Stimulated activated CD8-positive, alpha-beta memory T cell treated with anti-CD3 and anti-CD28 coated beads, Interleukin-15, amount 100 ng/mL, for 24 hours (primary cell): ENCODE results near the gene PIGBOS1.
"Not testable (repeated sequence)": the region's sequence is repeated elsewhere in the genome, so short reads cannot be mapped to it uniquely, and the experiment has no call there.

Source experiments
- DNase-seq: peaks from one replicate; pipeline ENCODE4 v3.0.0-alpha.2; 2020; ENCODE audit warnings: low read depth

Gene PIGBOS1

DNA sequence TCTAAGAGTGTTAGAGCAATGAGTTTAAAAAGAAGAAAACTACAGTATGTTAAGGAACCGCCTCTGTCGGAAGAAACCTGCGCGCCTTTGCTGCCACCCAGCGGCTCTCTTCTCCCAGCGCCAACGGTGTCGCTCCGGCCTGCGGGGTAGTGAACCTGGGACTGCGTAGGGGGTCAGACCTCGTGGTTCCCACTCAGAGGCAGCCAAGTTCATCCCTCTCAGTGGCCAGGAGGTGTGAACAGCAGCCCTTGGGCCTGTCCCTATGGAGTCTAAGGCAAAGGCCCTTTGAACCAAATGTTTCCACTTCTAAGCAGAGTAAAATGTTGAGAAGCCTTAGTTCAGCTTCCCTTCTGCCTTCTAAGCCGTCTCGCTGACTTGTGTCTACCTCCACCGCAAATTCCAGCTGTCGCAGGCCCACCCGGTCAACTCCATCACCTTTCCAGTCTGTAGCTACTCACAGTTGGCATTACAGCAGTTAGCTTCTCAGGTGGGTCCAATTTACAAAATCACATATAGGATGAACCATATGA is 28.3 kb downstream of the PIGBOS1 start:
- peak; percentile 69 for DNase-seq

DNA sequence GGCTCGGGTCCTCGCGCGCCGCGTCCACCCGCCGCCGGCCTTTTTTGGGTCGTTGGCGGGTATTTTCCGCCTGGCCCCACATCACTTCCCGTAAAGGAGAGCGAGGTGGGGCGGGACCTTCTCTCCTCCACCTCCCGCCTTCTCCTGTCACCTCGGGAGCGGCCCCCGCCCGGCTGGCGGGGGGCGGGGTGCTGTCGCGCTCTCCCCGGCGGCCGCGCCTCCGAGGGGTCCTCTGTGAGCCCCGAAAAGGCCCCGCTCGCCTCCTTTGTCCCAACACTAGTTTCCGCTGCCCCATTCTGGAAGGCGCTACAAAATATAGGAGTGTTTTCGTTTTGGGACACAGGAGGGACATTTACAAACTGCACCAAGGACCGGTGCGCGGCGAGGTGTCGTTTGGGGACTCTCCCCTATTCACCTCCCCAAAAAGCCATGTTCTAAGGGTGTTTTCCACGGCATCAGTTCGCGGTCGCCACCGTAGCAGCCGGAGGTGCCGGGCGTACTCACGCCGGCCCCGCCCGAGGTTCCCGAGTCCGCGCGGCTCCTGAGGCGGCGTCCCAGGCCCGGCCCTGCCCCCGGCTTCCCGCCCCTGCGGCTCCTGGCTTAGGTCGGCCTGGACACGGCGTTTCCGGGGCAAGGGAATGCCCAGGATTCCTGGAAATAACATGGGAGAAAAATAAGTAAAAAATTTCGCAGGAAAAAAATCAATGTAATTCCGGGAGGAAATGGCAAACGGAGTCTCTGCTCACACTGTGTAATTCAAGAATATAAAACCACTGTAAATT is 29.0 kb downstream of the PIGBOS1 start, which contains the start of gene RAB27A:
TSS of gene RAB27A (minus strand) at position 68 of the 782 bp plus-strand sequence. CDS start 54,879 bp downstream, outside the sequence.
- DNase-seq: peak; percentile 47

DNA sequence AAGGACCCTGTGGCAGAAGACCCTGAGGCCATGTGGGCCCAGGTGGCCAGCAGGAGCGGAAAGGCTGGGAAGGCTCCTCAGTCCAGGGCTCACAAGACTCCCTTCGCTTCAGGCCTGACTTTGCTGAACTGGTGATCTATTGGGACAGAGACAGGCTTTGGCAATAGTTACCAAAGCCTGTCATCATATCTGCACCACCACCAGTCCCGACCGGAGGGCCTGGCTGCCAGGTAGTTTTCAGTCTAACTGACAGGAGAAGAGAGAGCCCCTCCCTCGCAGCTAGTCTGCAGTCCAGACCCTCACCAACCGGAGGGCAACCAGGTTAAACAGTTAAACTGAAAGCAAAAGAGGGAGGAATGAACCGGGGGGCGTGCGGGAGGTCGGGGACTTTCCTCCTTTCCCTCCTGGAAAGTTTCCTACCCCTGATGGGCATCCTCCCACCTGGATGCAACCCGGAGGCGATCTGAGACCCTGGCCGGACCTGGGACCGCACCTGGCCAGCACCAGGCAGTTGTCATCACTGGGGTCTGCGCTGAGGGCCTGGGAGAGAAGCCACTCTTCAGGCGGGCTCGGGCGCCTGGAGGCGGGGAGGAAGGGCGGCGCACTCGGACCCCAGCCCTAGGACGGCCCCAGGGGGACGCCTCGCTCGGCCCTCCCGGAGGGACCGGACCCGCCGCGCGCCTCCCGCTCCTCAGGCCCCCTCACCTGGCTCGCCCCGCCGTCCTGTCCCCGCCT is 29.7 kb downstream of the PIGBOS1 start:
- DNase-seq: no peak

DNA sequence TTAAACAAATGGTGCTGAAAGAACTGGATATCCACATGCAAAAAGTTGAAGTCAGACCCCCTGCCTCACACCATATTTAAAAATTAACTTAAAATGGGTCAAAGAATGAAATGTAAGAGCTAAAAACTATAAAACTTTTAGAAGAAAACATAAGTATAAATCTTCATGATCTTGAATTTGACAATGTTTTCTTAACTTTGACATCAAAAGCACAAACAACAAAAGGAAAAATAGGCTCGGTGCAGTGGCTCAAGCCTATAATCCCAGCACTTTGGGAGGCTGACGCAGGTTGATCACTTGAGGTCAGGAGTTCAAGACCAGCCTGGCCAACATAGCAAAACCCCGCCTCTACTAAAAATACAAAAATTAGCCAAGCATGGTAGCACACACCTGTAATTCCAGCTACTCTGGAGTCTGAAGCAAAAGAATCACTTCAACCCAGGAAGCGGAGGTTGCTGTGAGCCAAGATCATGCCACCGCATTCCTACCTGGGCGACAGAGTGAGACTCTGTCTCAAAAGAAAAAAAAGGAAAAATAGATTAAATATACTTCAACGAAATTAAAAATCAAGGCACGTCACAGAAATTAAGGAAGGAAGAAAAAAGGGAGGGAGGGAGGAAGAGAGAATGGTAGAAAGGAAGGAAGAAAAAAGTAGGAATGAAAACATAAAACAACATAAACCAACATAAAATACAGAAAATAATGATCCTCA is 30.8 kb downstream of the PIGBOS1 start:
- DNase-seq: no peak

DNA sequence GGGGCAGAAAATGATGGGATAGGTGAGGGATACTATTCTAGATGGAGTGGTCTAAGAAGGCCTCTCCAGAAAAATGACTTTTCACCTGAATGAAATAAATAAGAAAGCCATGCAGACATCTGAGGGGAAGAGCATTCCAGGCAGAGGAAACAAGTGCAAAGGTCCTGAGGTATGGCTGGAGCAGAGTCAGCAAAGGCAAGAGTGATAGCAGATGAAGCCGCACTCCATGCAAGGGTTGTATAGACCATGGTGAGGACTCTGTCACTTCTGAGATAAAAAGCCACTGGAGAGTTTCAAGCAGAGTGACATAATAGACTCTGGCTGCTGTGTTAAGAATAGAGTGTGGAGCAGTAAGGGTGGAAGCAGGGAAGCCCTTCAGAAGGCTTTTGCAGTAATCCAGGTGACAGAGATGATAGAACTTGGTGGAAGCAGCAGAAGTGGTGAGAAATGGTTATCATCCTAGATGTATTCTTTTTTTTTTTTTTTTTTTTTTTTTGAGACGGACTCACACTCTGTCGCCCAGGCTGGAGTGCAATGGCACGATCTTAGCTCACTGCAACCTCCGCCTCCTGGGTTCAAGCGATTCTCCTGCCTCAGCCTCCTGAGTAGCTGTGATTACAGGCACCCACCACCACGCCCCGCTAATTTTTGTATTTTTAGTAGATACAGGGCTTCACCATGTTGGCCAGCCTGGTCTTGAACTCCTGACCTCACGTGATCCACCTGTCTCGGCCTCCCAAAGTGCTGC is 32.3 kb downstream of the PIGBOS1 start:
- DNase-seq: not testable (repeated sequence)

DNA sequence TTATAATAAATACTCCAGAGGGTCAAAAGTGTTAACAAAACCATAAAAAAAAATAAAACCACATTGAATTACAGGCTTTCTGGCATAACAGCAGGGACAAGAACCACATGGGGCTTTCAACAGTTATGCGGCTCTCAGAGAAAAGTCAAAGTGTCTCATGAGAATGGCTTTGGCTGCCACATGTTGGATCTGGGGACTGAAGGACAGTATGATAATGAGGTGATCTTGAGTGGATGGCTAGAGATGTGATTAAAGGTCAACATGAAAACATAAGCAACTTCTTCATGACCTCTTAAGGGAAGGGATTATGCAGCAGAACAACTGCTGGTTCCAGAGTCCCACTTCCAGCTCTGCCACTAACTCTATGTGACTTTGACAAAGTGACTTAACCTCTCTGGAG is 34.5 kb downstream of the PIGBOS1 start:
- no peak for DNase-seq

DNA sequence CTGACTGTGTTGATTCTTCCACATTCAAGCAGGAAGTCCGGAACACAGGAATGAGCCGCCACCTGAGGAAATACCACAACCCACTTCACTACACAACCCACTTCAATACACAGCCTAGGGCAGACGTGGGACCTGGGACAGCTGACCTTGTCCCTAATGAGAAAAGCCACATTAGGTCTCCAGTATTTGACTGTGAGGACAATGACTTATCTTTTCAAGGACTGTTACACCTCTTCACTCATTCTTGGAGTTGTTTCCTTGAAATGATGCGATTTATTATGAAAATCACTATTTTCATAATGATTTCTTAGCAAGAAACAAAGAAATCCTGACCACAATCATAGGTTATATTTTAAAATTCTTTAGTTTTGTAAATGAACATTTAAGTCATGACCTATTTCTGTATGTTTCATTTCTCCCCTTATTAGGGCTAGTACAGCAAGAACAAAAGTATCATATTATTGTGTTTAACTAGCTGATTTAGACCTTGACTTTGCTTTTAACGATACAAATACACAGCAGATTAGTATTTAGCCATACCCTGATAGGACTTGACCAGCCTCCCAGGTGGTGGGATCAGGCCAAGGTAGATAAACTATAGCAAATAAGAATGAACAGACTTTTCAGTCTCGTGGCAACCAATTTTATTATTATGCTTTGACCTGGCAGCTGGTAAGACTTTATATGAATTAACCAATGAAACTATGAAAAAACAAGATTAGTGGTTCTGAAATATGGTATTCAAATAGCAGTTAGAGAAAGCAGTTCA is 35.4 kb downstream of the PIGBOS1 start:
- no peak for DNase-seq

DNA sequence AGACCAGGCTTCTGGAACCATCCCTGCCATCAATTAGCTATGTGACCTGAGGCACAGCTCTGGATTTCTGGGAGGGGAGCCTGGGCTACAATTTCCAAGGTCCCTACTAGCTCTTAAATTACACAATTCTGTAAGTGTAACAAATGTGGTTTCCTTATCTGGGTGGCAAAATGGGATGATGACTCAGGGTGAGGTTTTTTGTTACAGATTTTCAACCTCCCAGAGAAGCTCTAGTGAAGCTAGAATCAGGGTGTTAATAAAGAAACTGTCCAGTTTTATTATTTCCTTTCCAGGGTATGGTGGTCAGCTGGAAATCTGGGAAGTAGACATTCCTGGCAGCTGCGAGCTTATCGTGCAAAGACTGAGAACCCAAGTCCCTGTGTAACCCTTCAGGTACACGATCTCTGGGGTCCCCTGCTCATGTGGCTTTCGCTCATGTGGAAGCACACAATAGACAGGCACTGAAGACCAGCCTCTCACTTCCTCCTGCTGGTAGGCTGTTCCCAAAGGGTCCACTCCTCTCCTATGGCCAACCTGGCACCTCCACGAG is 36.6 kb downstream of the PIGBOS1 start:
- DNase-seq: no peak

DNA sequence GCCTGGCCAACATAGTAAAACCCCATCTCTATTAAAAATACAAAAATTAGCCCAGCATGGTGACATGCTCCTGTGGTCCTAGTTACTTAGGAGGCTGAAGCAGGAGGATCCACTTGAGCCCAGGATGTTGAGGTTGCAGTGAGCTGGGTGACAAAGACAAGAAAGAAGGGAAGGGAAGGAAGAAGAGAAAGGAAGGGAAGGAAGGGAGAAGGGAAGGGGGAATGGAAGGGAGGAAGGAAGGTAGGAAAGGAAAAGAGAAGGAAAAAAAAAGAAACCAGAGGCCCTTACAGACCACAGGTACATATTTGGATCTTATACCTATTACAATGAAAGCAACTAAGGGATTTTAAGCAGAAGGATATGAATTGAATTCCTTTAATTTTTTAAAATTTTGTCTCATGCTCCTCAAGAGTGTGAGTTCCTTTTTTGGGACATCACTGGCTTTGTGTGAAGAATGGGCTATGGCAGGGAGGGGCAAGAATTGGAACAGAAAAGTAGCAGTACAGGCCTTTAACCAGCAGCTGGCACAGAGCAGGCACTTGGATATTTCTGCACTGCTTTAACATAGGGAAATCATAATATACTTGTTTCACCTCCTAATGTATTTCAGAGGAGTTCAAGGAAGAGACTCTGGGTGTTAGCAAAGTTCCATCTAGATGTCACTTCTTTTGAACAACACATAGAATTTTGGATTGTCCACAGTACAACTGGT is 37.2 kb downstream of the PIGBOS1 start:
- DNase-seq: no peak

DNA sequence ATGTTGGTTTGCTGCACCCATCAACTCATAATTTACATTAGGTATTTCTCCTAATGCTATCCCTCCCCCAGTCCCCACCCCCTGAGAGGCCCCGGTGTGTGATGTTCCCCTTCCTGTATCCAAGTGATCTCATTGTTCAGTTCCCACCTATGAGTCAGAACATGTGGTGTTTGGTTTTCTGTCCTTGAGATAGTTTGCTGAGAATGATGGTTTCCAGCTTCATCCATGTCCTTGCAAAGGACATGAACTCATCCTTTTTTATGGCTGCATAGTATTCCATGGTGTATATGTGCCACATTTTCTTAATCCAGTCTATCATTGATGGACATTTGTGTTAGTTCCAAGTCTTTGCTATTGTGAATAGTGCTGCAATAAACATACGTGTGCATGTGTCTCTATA is 38.3 kb downstream of the PIGBOS1 start:
- DNase-seq: not testable (repeated sequence)

DNA sequence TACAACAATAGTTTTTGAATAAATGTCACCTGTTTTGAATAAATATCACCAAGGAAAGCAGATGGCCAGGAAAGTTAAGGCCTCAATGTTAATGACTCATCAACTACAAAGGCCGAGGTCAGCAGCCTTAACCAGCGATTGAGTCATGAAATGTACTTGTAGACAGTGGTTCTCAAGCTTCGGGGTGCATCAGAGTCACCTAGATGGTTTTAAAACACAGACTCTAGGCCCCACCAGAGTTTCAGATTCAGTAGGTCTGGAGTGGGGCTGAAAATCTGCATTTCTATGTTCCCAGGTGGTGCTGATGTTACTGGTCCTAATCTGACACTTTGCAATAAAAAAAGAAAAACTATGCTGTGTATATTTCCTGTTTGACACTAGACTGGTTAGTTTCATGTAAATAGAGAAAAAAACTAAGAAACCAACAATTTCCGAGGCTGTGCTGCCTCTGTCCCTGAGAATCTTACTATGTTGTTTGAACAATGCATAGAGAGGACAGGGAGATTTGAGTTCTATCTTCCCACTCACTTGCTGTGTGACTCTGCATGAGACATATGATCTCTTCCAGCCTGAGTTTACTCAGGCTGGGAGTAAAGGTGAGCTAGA is 39.1 kb downstream of the PIGBOS1 start:
- no peak for DNase-seq

DNA sequence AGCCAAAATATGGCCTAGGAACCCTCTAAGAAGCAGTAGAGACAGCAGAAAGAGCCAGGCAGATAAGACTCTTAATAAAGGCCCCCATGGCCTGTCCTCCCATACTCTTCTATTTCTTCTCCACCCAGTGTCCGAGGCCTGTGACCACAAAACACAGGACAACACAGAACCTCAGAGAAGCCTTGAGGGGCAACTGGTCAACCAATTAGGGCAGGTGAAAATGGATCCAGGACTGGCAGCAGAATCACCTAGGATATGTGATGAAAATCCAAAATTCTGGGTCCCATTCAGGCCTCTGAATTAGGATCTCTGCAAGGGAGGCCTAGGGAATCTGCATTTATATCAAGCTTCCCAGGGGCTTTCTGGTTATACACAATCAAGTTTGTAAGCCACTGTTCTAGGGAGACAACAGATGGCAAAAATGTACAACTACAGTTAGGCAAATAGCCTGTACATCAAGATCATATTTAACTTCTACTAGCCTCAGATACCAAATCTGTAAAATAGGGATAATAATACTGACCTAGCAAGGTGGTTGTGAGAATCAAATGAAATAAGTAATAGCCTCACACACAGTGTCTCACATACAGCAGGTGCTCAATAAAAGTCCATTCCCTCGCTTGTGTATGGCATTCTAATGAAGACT is 39.7 kb downstream of the PIGBOS1 start:
- DNase-seq: no peak

DNA sequence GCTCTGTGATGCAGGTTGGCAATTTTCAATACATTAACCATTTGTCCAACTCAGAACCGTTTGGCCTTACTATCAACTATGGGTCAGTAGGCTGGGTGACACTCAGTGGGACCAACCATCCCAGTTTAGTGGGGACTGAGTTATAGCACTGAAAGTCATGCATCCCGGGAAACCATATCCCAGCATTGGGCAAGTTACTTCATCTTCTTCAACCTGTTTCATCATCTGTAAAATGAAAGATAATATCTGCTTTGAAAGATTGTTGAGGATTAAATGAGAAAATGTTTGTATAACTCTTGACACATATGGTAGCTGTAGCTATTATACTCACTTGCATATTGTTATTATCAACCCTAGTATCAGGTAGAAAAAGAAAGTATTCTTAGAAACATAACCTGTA is 41.2 kb downstream of the PIGBOS1 start:
- no peak for DNase-seq

DNA sequence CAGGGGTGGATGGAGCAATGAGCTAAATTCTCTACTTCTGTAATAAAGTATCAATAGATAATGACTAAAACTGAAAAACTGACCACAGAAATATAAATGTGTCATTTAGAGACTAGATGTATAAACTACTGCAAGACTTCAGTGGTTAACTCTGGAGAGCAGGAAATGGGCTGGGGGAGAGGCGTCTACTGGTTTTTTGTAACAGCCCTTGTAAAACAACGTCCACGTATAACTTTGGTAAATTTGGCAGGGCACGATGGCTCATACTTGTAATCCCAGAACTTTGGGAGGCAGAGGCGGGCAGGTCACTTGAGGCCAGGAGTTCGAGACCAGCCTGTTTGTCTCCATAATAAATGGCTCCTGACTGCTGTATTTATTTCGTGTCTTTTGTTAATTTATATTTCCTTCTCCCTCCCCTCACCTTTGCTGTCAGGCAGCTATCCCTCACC is 41.8 kb downstream of the PIGBOS1 start:
- no peak for DNase-seq

DNA sequence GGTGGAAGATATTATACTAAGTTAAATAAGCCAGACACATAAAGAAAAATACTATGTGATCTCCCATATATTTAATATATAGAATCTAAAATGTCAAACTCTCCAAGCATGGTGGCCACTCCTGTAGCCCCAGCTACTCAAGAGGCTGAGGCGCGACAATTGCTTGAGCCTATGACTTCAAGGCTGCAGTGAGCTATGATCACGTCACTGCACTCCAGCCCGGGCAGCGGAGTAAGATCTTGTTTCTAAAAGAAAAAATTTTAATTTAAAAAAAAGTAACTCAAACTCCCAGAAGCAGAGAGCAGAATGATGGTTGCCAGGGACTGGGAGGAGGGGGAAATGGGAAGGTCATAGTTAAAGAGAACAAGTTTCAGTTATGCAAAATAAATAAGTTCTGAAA is 42.6 kb downstream of the PIGBOS1 start:
- DNase-seq: no peak

DNA sequence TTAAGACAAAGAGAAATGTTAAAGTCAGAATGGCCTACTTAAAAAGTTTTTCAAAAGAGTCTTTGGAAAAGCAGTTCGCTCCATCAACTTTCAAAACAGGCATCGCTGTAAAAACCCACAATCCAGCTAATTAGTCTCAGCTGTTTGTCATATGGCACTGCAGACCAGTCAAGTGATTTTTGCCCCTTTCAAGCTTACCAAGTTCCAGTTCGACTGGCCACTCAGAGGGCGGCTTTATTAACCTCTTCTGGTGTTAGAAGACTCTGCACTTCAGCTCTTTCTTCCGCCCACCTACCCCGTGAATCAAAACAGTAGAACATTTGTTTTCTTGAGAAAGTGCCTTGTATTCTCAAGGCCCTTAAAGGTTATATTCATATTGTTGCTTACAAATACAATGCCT is 48.6 kb downstream of the PIGBOS1 start:
- no peak for DNase-seq

DNA sequence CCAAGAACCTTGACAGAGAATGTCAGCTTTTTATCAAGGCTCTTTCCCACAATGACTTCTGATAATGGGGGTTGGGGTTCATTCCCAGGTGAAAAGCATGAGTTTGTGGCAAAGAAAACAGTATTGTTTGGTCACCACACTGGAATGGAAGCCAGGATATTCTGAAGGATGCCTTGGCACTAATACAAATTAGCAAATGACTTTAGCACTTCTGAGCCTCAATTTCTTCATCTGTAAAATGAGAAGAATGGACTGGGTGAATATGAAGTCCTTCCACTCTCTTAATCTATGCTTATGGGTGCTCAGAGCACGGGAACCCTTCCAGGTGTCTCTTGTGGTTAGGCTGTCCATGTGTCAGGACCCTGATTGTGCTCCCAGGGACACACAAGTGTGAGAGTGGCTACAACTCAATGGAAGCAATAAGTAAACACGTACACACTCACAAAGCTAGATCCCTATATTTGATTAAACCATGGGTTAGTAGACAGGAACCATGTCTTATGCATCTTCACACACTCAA is 50.7 kb downstream of the PIGBOS1 start:
- DNase-seq: no peak

DNA sequence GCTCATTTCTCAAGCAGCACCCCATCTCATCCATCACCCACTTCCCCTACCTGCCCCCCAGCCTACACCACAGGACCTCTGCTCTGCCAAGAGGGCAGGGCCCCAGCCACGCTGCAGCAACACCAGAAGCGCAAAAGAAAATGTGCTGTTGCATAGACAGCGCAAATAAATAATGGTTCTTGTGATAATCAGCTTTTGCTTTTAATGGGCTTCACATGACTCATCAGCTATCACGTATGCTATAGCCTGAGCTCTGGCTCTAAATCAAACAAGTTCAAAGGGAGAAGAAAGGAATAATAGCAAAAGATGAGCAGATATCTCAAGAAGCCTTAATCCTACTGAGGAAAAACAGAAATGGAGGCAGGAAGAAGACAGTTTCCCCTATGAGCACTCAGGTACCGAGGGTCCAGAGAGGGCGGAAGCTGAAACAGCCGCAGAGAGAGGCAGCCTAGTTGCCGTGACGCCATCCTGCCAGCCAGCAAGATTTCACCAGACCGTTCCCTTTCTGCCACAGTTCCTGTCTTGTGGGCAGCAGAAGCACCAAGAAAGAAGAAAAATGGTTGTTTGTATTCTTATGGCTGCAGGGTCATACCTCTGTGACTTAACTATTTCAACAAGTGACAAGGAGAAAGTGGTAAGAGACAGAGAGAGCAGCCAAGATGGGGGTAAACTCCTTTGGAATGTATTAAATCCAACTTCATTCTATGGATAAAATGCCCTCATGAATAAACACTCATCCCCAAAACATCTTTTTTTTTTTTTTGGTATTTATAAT is 51.3 kb downstream of the PIGBOS1 start:
- DNase-seq: no peak
